Neuronal stem cell (in vitro differentiated cells): Measurements from ENCODE around the gene TECPR2.

Source experiments
- DNase-seq: peaks from one replicate; pipeline ENCODE4 v3.0.0-alpha.2; 2013; ENCODE audit warnings: low spot score
- H2AFZ ChIP-seq: one replicate; pipeline ENCODE4 v1.6.1; 2013; ENCODE audit warnings: mild to moderate bottlenecking, low read length, inconsistent platforms
- H2AK5ac ChIP-seq: 2 replicates; pipeline ENCODE4 v1.6.1; 2013; ENCODE audit warnings: low read depth, mild to moderate bottlenecking, inconsistent platforms, low read length, moderate library complexity, mixed read lengths
- H2BK120ac ChIP-seq: 2 replicates; pipeline ENCODE4 v1.6.1; 2013; ENCODE audit warnings: low read depth, mild to moderate bottlenecking, inconsistent platforms, low read length, moderate library complexity, mixed read lengths
- H2BK12ac ChIP-seq: one replicate; pipeline ENCODE4 v1.6.1; 2013; ENCODE audit warnings: low read length, inconsistent platforms
- H2BK15ac ChIP-seq: 2 replicates; pipeline ENCODE4 v1.6.1; 2013; ENCODE audit warnings: mild to moderate bottlenecking, low read length, inconsistent platforms, mixed read lengths
- H2BK5ac ChIP-seq: one replicate; pipeline ENCODE4 v1.6.1; 2013; ENCODE audit warnings: inconsistent platforms, mild to moderate bottlenecking, low read length, moderate library complexity
- H3K14ac ChIP-seq: one replicate; pipeline ENCODE4 v1.6.1; 2013; ENCODE audit warnings: low read length, inconsistent platforms
- H3K18ac ChIP-seq: 2 replicates; pipeline ENCODE4 v1.6.1; 2013; ENCODE audit warnings: low read length, inconsistent platforms
- H3K23ac ChIP-seq: 2 replicates; pipeline ENCODE4 v1.6.1; 2013; ENCODE audit warnings: low read depth, mild to moderate bottlenecking, mixed read lengths, low read length, inconsistent platforms; ENCODE audit not compliant: poor library complexity
- H3K27ac ChIP-seq: replicated peaks from 3 replicates; pipeline ENCODE4 v1.5.1; 2013; ENCODE audit warnings: low read length, inconsistent platforms
- H3K27me3 ChIP-seq, 3 experiments: 2 replicates each; pipeline ENCODE4 v1.6.1; 2013; ENCODE audit warnings: low read length in 3 of 3, mild to moderate bottlenecking in 2 of 3, inconsistent platforms in 1 of 3, low read depth in 1 of 3, mixed read lengths in 1 of 3, moderate library complexity in 1 of 3; ENCODE audit not compliant: control insufficient read depth in 3 of 3, insufficient read depth in 3 of 3
- H3K36me3 ChIP-seq, 2 donors: replicated peaks in 1 of 2; 2 replicates each; pipeline ENCODE4 v1.6.1; 2013; ENCODE audit warnings: low read length in 2 of 2; ENCODE audit not compliant: control insufficient read depth in 2 of 2, insufficient read depth in 2 of 2
- H3K4ac ChIP-seq: 2 replicates; pipeline ENCODE4 v1.6.1; 2013; ENCODE audit warnings: inconsistent platforms, mild to moderate bottlenecking, low read length, moderate library complexity
- H3K4me1 ChIP-seq, 2 donors: 1 replicate in 1 of 2; 2 replicates in 1 of 2; pipeline ENCODE4 v1.6.1; 2013; ENCODE audit warnings: low read length in 2 of 2, low read depth in 1 of 2; ENCODE audit not compliant: control insufficient read depth in 2 of 2, insufficient read depth in 1 of 2
- H3K4me2 ChIP-seq: one replicate; pipeline ENCODE4 v1.6.1; 2013; ENCODE audit warnings: mild to moderate bottlenecking, low read length, inconsistent platforms; ENCODE audit not compliant: insufficient read depth, poor library complexity, severe bottlenecking
- H3K4me3 ChIP-seq, 2 donors: 2 replicates each; pipeline ENCODE4 v1.5.1; 2013; ENCODE audit warnings: low read length in 2 of 2, mild to moderate bottlenecking in 2 of 2, inconsistent platforms in 1 of 2, moderate library complexity in 1 of 2
- H3K79me1 ChIP-seq: one replicate; pipeline ENCODE4 v1.6.1; 2013; ENCODE audit warnings: low read depth, mild to moderate bottlenecking, inconsistent platforms, low read length, moderate library complexity
- H3K9ac ChIP-seq: one replicate; pipeline ENCODE4 v1.6.1; 2013; ENCODE audit warnings: mild to moderate bottlenecking, low read depth, low read length, inconsistent platforms; ENCODE audit not compliant: poor library complexity
- H3K9me3 ChIP-seq, 2 donors: replicated peaks in 1 of 2; 2 replicates each; pipeline versions ENCODE3 to v1.6.1; 2013; ENCODE audit warnings: low read length in 2 of 2, mild to moderate bottlenecking in 2 of 2, inconsistent platforms in 1 of 2, low read depth in 1 of 2, mixed read lengths in 1 of 2, moderate library complexity in 1 of 2; ENCODE audit not compliant: control insufficient read depth in 2 of 2, insufficient read depth in 1 of 2
- H4K8ac ChIP-seq: one replicate; pipeline ENCODE4 v1.6.1; 2013; ENCODE audit warnings: low read depth, mild to moderate bottlenecking, inconsistent platforms, low read length, moderate library complexity
- H4K91ac ChIP-seq: one replicate; pipeline ENCODE4 v1.6.1; 2013; ENCODE audit warnings: low read length, low read depth, mild to moderate bottlenecking, inconsistent platforms; ENCODE audit not compliant: poor library complexity
- WGBS, 2 donors: extraction: QIAGEN DNeasy Blood & Tissue Kit; methylation state at CpG; one replicate each; pipeline ENCODE4 v1.1.7; 2013; ENCODE audit warnings: missing lambda C conversion rate in 2 of 2, mixed read lengths in 1 of 2; ENCODE audit not compliant: insufficient read length in 2 of 2, insufficient replicate concordance in 1 of 2; ENCODE audit errors: extremely low coverage in 2 of 2; 5-methylcytosine and 5-hydroxymethylcytosine counted together

TECPR2 gene

GRCh38 chr14:102316338-102316742 lies 46.4 kb upstream of the TECPR2 start:
- Histone ChIP-seq H3K14ac (no peak overlapping the region), H3K4me3 (peak overlapping the region; percentile 58 to 77), H2BK12ac (no peak overlapping the region), H2BK120ac (no peak overlapping the region), H3K18ac (no peak overlapping the region), H3K9ac (no peak overlapping the region), H2AK5ac (no peak overlapping the region), H3K9me3 (no peaks in the 10 kb centered on the region), H4K91ac (no peak overlapping the region), H3K4ac (no peak overlapping the region), H3K23ac (no peak overlapping the region), H3K27ac (peak overlapping the region; percentile 70), H2AFZ (peak overlapping the region; percentile 82), H3K79me1 (no peaks in the 10 kb centered on the region), H4K8ac (no peak overlapping the region), H3K4me2 (peak overlapping the region; percentile 59), H3K27me3 (peaks cover 0 to 2% (median 0%) of the 10 kb centered on the region in 3 experiments), H3K4me1 (peaks cover 12 to 14% of the 10 kb centered on the region in 2 donors), H2BK15ac (no peak overlapping the region), H3K36me3 (no peaks in the 10 kb centered on the region), H2BK5ac (no peak overlapping the region)
- no CpG with 5 or more reads among the region's 10 CpGs for WGBS, 2 donors
- no peak for DNase-seq

- peak overlapping the region; percentile 66 for H3K4me2 ChIP-seq
- no peak overlapping the region for H2BK120ac ChIP-seq
- peak overlapping the region; percentile 61 for H3K18ac ChIP-seq
- peaks cover 0 to 6% of the 10 kb centered on the region in 2 donors for H3K36me3 ChIP-seq
- peak overlapping the region; percentile 58 to 88 for H3K4me3 ChIP-seq
- no peaks in the 10 kb centered on the region for H3K9me3 ChIP-seq
- H3K9ac ChIP-seq, result peak overlapping the region; percentile 75
- peaks cover 0 to 2% (median 0%) of the 10 kb centered on the region in 3 experiments for H3K27me3 ChIP-seq
- no peak overlapping the region for H2BK12ac ChIP-seq
- H4K8ac ChIP-seq, result no peak overlapping the region
- no peak overlapping the region for H4K91ac ChIP-seq
- no peak overlapping the region for H2BK15ac ChIP-seq
- H3K4ac ChIP-seq, result no peak overlapping the region
- H3K23ac ChIP-seq, result no peak overlapping the region
- peak overlapping the region; percentile 76 for H2BK5ac ChIP-seq
- H3K4me1 ChIP-seq, result peaks cover 12 to 14% of the 10 kb centered on the region in 2 donors
- H3K27ac ChIP-seq, result peak overlapping the region; percentile 79
- H3K79me1 ChIP-seq, result peaks cover 2% of the 10 kb centered on the region
- peak; percentile 94 for DNase-seq
- WGBS, 2 donors, result no CpG with 5 or more reads among the region's 54 CpGs
- peak overlapping the region; percentile 95 for H2AFZ ChIP-seq
- no peak overlapping the region for H3K14ac ChIP-seq
- no peak overlapping the region for H2AK5ac ChIP-seq
Measured at GRCh38 chr14:102316743-102317563, 45.8 kb upstream of the TECPR2 start.

GRCh38 chr14:102317564-102318248 lies 45.0 kb upstream of the TECPR2 start:
- peaks cover 2 to 13% of the 10 kb centered on the region in 2 donors for H3K36me3 ChIP-seq
- peak overlapping the region; percentile 95 for H2AFZ ChIP-seq
- no peak overlapping the region for H3K4ac ChIP-seq
- no peak for DNase-seq
- H3K4me2 ChIP-seq, result peak overlapping the region; percentile 66
- H2BK12ac ChIP-seq, result no peak overlapping the region
- H3K9me3 ChIP-seq, result no peaks in the 10 kb centered on the region
- H2AK5ac ChIP-seq, result no peak overlapping the region
- H2BK5ac ChIP-seq, result peak overlapping the region; percentile 76
- H3K9ac ChIP-seq, result peak overlapping the region; percentile 75
- peaks cover 12 to 14% of the 10 kb centered on the region in 2 donors for H3K4me1 ChIP-seq
- H3K4me3 ChIP-seq, result peak overlapping the region; percentile 58 to 88
- H3K14ac ChIP-seq, result no peak overlapping the region
- H4K91ac ChIP-seq, result no peak overlapping the region
- WGBS, 2 donors, result no CpG with 5 or more reads among the region's 12 CpGs
- H3K23ac ChIP-seq, result no peak overlapping the region
- H3K18ac ChIP-seq, result peak overlapping the region; percentile 61
- H2BK120ac ChIP-seq, result no peak overlapping the region
- H3K79me1 ChIP-seq, result peaks cover 3% of the 10 kb centered on the region
- H3K27me3 ChIP-seq, result peaks cover 0 to 2% (median 0%) of the 10 kb centered on the region in 3 experiments
- no peak overlapping the region for H4K8ac ChIP-seq
- H3K27ac ChIP-seq, result peak overlapping the region; percentile 53
- H2BK15ac ChIP-seq, result no peak overlapping the region

- H4K8ac ChIP-seq, result peak overlapping the region; percentile 89
- H3K9ac ChIP-seq, result peak overlapping the region; percentile 24
- H2BK15ac ChIP-seq, result no peak overlapping the region
- H3K4me3 ChIP-seq, result peak overlapping the region; percentile 78 to 90
- H3K4me1 ChIP-seq, result peaks cover 12 to 14% of the 10 kb centered on the region in 2 donors
- peaks cover 2 to 17% of the 10 kb centered on the region in 2 donors for H3K36me3 ChIP-seq
- H3K23ac ChIP-seq, result no peak overlapping the region
- no peak overlapping the region for H2BK12ac ChIP-seq
- peak overlapping the region; percentile 88 for H2AK5ac ChIP-seq
- peaks cover 3% of the 10 kb centered on the region for H3K79me1 ChIP-seq
- no peak overlapping the region for H3K14ac ChIP-seq
- no peak overlapping the region for H3K4ac ChIP-seq
- no peak overlapping the region for H4K91ac ChIP-seq
- H3K18ac ChIP-seq, result peak overlapping the region; percentile 7
- H2BK5ac ChIP-seq, result no peak overlapping the region
- peaks cover 0 to 2% (median 0%) of the 10 kb centered on the region in 3 experiments for H3K27me3 ChIP-seq
- no peak overlapping the region for H2BK120ac ChIP-seq
- no peaks in the 10 kb centered on the region for H3K9me3 ChIP-seq
- peak overlapping the region; percentile 89 for H2AFZ ChIP-seq
- no peak overlapping the region for H3K27ac ChIP-seq
- peak overlapping the region; percentile 72 for H3K4me2 ChIP-seq
- WGBS, 2 donors, result no CpG with 5 or more reads among the region's 15 CpGs
- no peak for DNase-seq
Measured at GRCh38 chr14:102318781-102319276, 43.9 kb upstream of the TECPR2 start.
